Measurements from ENCODE around the gene HSPA9. TPM values are rescaled to one million over a fixed set of nuclear protein-coding genes. Genes with fewer than 3 reads are reported as not detected.

The HSPA9 gene
- total RNA-seq, 1 donor from 2014 or later: 695 TPM

- no peak for TF ChIP-seq CTCF (IDR thresholded peaks at IDR 0.05; ENCODE audit: insufficient read depth, low read length, poor library complexity, severe bottlenecking)
- DNase-seq (ENCODE audit: low read depth): no peak
- Histone ChIP-seq H3K27me3 (ENCODE audit: control insufficient read depth, insufficient read depth, low read length) (peaks cover 2% of the 10 kb centered on the region), H3K4me3 (ENCODE audit: low read depth, low read length) (no peak overlapping the region), H3K36me3 (ENCODE audit: control insufficient read depth, insufficient read depth, low read length) (no peaks in the 10 kb centered on the region)
Observed at GRCh38 chr5:138615461-138615860, 40.3 kb upstream of the HSPA9 start.

DNA sequence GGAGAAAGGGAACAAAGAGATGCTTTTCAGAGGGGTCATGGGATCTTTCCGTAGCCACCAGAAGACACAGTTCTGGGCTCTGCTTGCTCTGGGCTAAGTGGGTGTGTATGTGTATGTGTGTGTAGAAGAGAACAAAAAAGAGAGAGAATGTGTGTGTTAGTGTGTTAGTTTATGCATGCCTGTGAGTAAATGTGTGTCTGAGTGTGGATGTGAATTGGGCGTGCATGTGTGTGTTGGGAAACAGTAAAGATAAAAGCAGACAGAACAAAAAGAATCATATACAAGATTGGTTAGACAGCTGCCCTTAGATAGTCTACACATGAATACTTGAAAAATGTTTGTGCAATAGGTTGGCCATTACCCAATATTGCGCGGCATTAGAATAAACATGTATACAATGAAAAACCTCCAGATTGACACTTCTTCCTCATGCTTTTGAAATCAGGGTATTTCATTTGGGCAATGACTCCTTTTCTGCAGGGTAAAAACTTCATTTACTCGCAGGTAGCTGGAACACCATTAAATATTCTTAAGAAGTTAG, 36.5 kb upstream of the HSPA9 start:
- no peak for TF ChIP-seq CTCF (IDR thresholded peaks at IDR 0.05; ENCODE audit: insufficient read depth, low read length, poor library complexity, severe bottlenecking)
- DNase-seq (ENCODE audit: low read depth): no peak
- H3K4me3 ChIP-seq (ENCODE audit: low read depth, low read length): peak overlapping the region; percentile 15

DNA sequence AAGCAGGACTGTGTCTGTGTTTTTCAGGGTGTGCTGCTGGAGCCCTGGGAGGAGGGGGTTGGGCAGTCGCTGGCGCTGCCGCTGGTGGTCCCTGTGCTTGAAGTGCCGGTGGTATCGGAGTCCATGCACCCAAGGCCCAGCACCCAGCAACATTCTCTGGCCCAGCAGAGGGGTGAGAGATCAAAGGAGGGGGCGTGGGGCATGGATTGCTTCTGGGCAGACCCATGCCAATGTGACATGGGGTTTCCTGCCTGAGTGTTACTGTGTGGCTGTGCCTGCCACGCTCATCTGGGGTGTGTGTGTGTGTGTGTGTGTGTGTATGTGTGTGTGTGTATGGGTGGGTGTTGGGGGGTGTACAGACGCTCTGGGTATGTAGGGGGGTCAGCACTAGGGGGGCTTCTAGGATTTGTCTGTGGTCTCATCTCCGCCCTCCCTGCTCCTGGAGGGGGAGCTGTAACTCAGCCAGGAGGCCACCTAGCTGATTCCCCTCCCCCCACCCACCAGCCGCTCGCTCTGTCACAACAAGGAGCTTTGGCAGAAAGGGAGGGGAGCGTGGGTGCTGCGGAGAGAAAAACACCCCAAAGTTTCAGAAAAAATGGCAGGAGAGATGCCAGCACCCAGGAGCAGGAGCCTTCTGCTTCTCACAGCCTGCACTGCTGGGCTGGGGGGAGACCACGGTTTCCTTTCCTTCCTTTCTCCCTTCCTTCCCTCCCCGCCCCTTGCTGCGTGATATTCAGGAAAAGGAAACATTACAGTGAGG, 35.9 kb upstream of the HSPA9 start:
- Histone ChIP-seq H3K36me3 (ENCODE audit: control insufficient read depth, insufficient read depth, low read length) (no peaks in the 10 kb centered on the region), H3K4me3 (ENCODE audit: low read depth, low read length) (peak overlapping the region; percentile 15), H3K27me3 (ENCODE audit: control insufficient read depth, insufficient read depth, low read length) (peaks cover 2% of the 10 kb centered on the region)
- TF ChIP-seq CTCF (IDR thresholded peaks at IDR 0.05; ENCODE audit: insufficient read depth, low read length, poor library complexity, severe bottlenecking): peak; percentile 37
- no peak for DNase-seq (ENCODE audit: low read depth)

More for the DNA sequence above, 36.5 kb upstream of the HSPA9 start:
- Histone ChIP-seq H3K27me3 (ENCODE audit: control insufficient read depth, insufficient read depth, low read length) (peaks cover 2% of the 10 kb centered on the region), H3K36me3 (ENCODE audit: control insufficient read depth, insufficient read depth, low read length) (no peaks in the 10 kb centered on the region)

DNA sequence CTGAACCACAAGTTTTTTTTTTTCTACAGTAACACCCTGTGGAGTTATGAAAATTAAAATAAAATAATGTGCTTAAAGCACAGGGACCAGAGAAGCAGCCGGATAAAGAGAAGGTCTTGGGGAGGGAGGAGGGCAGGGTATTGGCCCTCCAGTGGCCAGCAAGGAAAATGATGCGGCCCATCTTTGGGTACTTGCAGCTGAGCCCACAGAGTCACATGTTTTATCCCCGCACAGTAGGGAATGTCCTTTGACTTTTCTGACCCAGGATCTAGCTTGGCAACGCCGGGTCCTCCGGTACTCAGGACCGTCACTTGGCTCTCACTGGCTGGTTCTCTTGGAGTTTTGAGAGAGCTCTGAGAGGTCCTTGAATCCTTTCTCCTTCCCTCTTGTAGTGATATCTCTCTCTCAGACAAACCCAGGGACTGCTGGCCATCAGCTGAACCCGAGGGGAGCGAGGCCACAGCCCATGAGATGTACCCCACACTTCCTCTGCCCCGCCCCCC, 35.3 kb upstream of the HSPA9 start:
- H3K27me3 ChIP-seq (ENCODE audit: control insufficient read depth, insufficient read depth, low read length): peaks cover 2% of the 10 kb centered on the region
- H3K36me3 ChIP-seq (ENCODE audit: control insufficient read depth, insufficient read depth, low read length): no peaks in the 10 kb centered on the region
- TF ChIP-seq CTCF (IDR thresholded peaks at IDR 0.05; ENCODE audit: insufficient read depth, low read length, poor library complexity, severe bottlenecking): no peak
- no peak for DNase-seq (ENCODE audit: low read depth)
- no peak overlapping the region for H3K4me3 ChIP-seq (ENCODE audit: low read depth, low read length)

DNA sequence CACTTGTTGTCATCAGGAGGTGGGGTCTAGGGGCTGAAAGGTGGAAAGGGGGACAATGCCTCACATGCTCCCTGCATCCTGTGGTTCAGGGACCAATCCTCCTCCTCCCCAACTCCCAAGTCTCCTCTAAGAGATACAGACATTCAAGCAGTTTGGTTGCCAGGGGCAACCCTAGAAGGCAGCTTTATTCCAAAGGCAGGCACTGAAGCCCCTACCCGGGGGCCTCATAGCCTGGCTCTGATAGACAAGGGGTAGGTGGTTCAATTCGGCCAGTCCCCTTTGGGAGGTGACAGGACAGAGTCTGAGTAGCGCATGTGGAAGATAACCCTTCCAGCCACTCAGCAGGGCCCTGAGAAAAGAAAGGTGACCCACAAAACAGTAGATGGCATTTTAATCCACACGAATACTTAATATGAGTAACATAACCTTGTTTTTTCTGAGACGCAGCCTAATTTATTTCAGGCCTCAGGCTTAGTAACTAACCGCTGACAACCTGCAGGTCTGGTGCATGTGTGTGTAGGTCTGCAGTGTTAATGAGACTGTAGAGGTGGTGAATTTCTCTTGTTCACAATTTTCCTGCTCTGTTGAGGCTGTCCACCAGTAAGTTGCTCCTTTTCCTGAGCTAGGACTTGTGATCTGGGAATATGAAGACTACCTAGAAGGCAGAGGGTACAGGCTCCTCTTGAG, 31.3 kb upstream of the HSPA9 start:
- no peak for TF ChIP-seq CTCF (IDR thresholded peaks at IDR 0.05; ENCODE audit: insufficient read depth, low read length, poor library complexity, severe bottlenecking)
- H3K27me3 ChIP-seq (ENCODE audit: control insufficient read depth, insufficient read depth, low read length): peaks cover 2% of the 10 kb centered on the region
- no peaks in the 10 kb centered on the region for H3K36me3 ChIP-seq (ENCODE audit: control insufficient read depth, insufficient read depth, low read length)
- no peak overlapping the region for H3K4me3 ChIP-seq (ENCODE audit: low read depth, low read length)
- no peak for DNase-seq (ENCODE audit: low read depth)
